Heart right ventricle (tissue), 16 donors: Measurements from ENCODE around the gene DPP8. TPM values are rescaled to one million over a fixed set of nuclear protein-coding genes. Genes with fewer than 3 reads are reported as not detected.

Experiments
- ATAC-seq, 8 donors: fragments of 200-7000 bp; cut with Tn5 transposase; one replicate each; pipeline ENCODE4 v1.9.1; 2020; ENCODE audit warnings: mild to moderate bottlenecking in 8 of 8, moderate library complexity in 8 of 8, moderate number of reproducible peaks in 1 of 8
- DNase-seq, 2 donors: peaks; one replicate each; pipeline ENCODE4 v3.0.0-alpha.2; 2020
- H3K27ac ChIP-seq, 10 donors: fragments of 200-600 bp; sonication (generic) in 2 of 10; one replicate each; pipeline versions ENCODE4 v1.5.0 to v1.8.0; 2020 to 2022; ENCODE audit warnings: mild to moderate bottlenecking in 3 of 10
- H3K27me3 ChIP-seq, 7 donors: fragments of 200-600 bp; one replicate each; pipeline ENCODE4 v1.8.0; 2021 to 2022; ENCODE audit warnings: mild to moderate bottlenecking in 2 of 7
- H3K36me3 ChIP-seq, 9 donors: fragments of 200-600 bp; sonication (generic) in 1 of 9; one replicate each; pipeline versions ENCODE4 v1.5.0 to v1.8.0; 2020 to 2022; ENCODE audit warnings: mild to moderate bottlenecking in 2 of 9
- H3K4me1 ChIP-seq, 9 donors: fragments of 200-600 bp; sonication (generic) in 1 of 9; one replicate each; pipeline versions ENCODE4 v1.5.0 to v1.8.0; 2020 to 2022; ENCODE audit warnings: mild to moderate bottlenecking in 4 of 9
- H3K4me3 ChIP-seq, 10 donors: fragments of 200-600 bp; sonication (generic) in 2 of 10; one replicate each; pipeline versions ENCODE4 v1.5.0 to v1.8.0; 2020 to 2022; ENCODE audit warnings: mild to moderate bottlenecking in 7 of 10, moderate library complexity in 2 of 10
- H3K9me3 ChIP-seq, 11 donors: fragments of 200-600 bp in 10 of 11; sonication (generic) in 2 of 11; one replicate each; pipeline versions ENCODE4 v1.5.0 to v1.8.0; 2013 to 2022; ENCODE audit warnings: mild to moderate bottlenecking in 2 of 11, control low read depth in 1 of 11, moderate library complexity in 1 of 11
- CTCF ChIP-seq, 9 donors: fragments of 200-600 bp; sonication (generic) in 2 of 9; IDR thresholded peaks; one replicate each; pipeline versions ENCODE4 v1.5.0 to v1.8.0; 2021 to 2022; ENCODE audit warnings: antibody characterized with exemption in 9 of 9, mild to moderate bottlenecking in 5 of 9, moderate library complexity in 1 of 9
- WGBS, 2 donors: extraction: QIAGEN DNeasy Blood & Tissue Kit; methylation state at CpG; one replicate each; pipeline ENCODE4 v1.1.7; 2013; ENCODE audit warnings: inconsistent platforms in 1 of 2; 5-methylcytosine and 5-hydroxymethylcytosine counted together
- intact Hi-C, 10 donors: fragments of 100-400 bp; cut with DNase I; formaldehyde crosslinking; loops; one replicate each; pipeline versions ENCODE4 v1.11.1 to v1.14.2; 2022
- polyA plus RNA-seq, 2 donors: library from polyadenylated mRNA; stranded (reverse); fragments of 200-250 nt; gene quantifications; one replicate each; pipeline ENCODE4 v1.2.3, GENCODE V29; 2013
- total RNA-seq, 10 donors: library from RNA; stranded (reverse); fragmentation: NEBNext Ultra II Directional in 3 of 10; extraction: Animal tissue kit (Norgen Biotek cat#: 25700) in 3 of 10; gene quantifications; one replicate each; pipeline versions ENCODE4 v1.2.1 to v1.2.4, GENCODE V29; 2021 to 2023
- donor health status: Arrhythmogenic right ventricular cardiomyopathy.
- donor health status: ischemic (EF 13 %, LVEDD 7.1; RV severe dilation, severe dysfunction).
- donor health status: healthy with polysubstance abuse.
- donor health status: DM: no; HTN: yes; CAD: no.
- donor health status: DM: no; HTN: no; CAD: no.
- donor health status: ischemic (EF 25% LVEDD 6.9; RV normal size, moderate dysfunction).
- donor health status: ischemic (EF 25% LVEDD 5.7; RV mildly dilated, moderate dysfunction).
- donor health status: healthy.
- donor health status: DM: yes; HTN: yes; CAD: no.
- donor health status: Ischemic cardiomyopathy.
- donor health status: ischemic (EF 35%, LVEDD 5.7; RV mildly dilated, moderate dysfunction).
- donor health status: nonischemic (EF 11% LVEDD 7.7; RV severe dilation, severe dysfunction).
- donor health status: DM: yes; HTN: yes; CAD: no.
- donor health status: PGD.
- donor health status: ischemic (EF 29% LVEDD 5.4; RV normal size, mild dysfunction).
- donor health status: nonischemic (EF 23%, LVEDD 6.1; RV moderate dilation, normal function).

Gene DPP8
- total and polyA plus RNA-seq, 12 donors, result 6.9 to 45.3 (median 38.7) TPM

GRCh38 chr15:65535192-65535591 lies 17.7 kb upstream of the DPP8 start:
- Histone ChIP-seq H3K4me3 (no peak overlapping the region), H3K36me3 (peaks cover 0 to 15% (median 0%) of the 10 kb centered on the region in 9 donors), H3K4me1 (peaks cover 0 to 16% (median 12%) of the 10 kb centered on the region in 9 donors), H3K9me3 (no peaks in the 10 kb centered on the region), H3K27ac (no peak overlapping the region), H3K27me3 (no peaks in the 10 kb centered on the region)
- intact Hi-C loops, result no loop called here
- no peak for TF ChIP-seq CTCF (IDR thresholded peaks at IDR 0.05)
- ATAC-seq (no peak), DNase-seq (no peak)
- 91 to 92% methylated on average over 4 of the region's 4 CpGs for WGBS, 2 donors

GRCh38 chr15:65533057-65533756 lies 15.7 kb upstream of the DPP8 start:
- DNase-seq (no peak), ATAC-seq (no peak)
- peaks cover 0 to 22% (median 19%) of the 10 kb centered on the region in 9 donors for H3K4me1 ChIP-seq
- H3K9me3 ChIP-seq, result no peaks in the 10 kb centered on the region
- intact Hi-C loops, result no loop called here
- no peaks in the 10 kb centered on the region for H3K27me3 ChIP-seq
- H3K4me3 ChIP-seq, result no peak overlapping the region
- no peak overlapping the region for H3K27ac ChIP-seq
- TF ChIP-seq CTCF (IDR thresholded peaks at IDR 0.05), result no peak
- 74 to 77% methylated on average over 5 of the region's 5 CpGs for WGBS, 2 donors
- peaks cover 0 to 15% (median 0%) of the 10 kb centered on the region in 9 donors for H3K36me3 ChIP-seq

- Histone ChIP-seq H3K27ac (no peak overlapping the region), H3K36me3 (peaks cover 0 to 15% (median 0%) of the 10 kb centered on the region in 9 donors), H3K4me1 (peaks cover 0 to 22% (median 19%) of the 10 kb centered on the region in 9 donors), H3K9me3 (no peaks in the 10 kb centered on the region), H3K4me3 (no peak overlapping the region), H3K27me3 (no peaks in the 10 kb centered on the region)
- intact Hi-C loops, result no loop called here
- ATAC-seq (no peak), DNase-seq (no peak)
- 85 to 88% methylated on average over 1 of the region's 1 CpG for WGBS, 2 donors
- TF ChIP-seq CTCF (IDR thresholded peaks at IDR 0.05), result no peak
Measured at GRCh38 chr15:65532738-65533051, 15.2 kb upstream of the DPP8 start.

GRCh38 chr15:65530318-65531111 lies 13.0 kb upstream of the DPP8 start, which contains the start of gene HACD3:
TSS of gene HACD3 (plus strand) at chr15:65530463. CDS start at chr15:65530632, 169 bp downstream.
- DNase-seq (peak; percentile 81 to 90), ATAC-seq (peak; percentile 96 to 98 (median 97))
- H3K4me1 ChIP-seq, result peaks cover 0 to 28% (median 20%) of the 10 kb centered on the region in 9 donors
- H3K27ac ChIP-seq, result peak within 1 kb of the TSS in 9 of 10 donors; percentile 33 to 83 (median 70)
- peak within 1 kb of the TSS; percentile 47 to 97 (median 89) for H3K4me3 ChIP-seq
- WGBS, 2 donors, result 0 to 1% methylated on average over 81 to 88 of the region's 88 CpGs
- no peak for TF ChIP-seq CTCF (IDR thresholded peaks at IDR 0.05)
- no peaks in the 10 kb centered on the region for H3K27me3 ChIP-seq
- H3K36me3 ChIP-seq, result peaks cover 0 to 2% (median 0%) of the 10 kb centered on the region in 9 donors
- H3K9me3 ChIP-seq, result no peaks in the 10 kb centered on the region
- intact Hi-C loops, result no loop called here
